ENCODE measurements around the gene TBX1.

The TBX1 gene

GRCh38 chr22:19800306-19800705, 39.7 kb downstream of the TBX1 start:
- DNase-seq (ENCODE audit: low spot score) = no peak

- no peak for DNase-seq (ENCODE audit: low spot score)
Observed at GRCh38 chr22:19800761-19801244, 40.2 kb downstream of the TBX1 start.

- DNase-seq (ENCODE audit: low spot score) = no peak
Observed at GRCh38 chr22:19801340-19802000, 40.9 kb downstream of the TBX1 start.

GRCh38 chr22:19802001-19802893, 41.7 kb downstream of the TBX1 start:
- DNase-seq (ENCODE audit: low spot score) = no peak

- no peak for DNase-seq (ENCODE audit: low spot score)
Observed at GRCh38 chr22:19802894-19803735, 42.5 kb downstream of the TBX1 start.

- DNase-seq (ENCODE audit: low spot score) = no peak
Observed at GRCh38 chr22:19803736-19804267, 43.2 kb downstream of the TBX1 start.

GRCh38 chr22:19805821-19806212, 45.2 kb downstream of the TBX1 start:
- no peak for DNase-seq (ENCODE audit: low spot score)

- DNase-seq (ENCODE audit: low spot score) = peak; percentile 7
Observed at GRCh38 chr22:19806213-19807160, 45.9 kb downstream of the TBX1 start.

GRCh38 chr22:19807161-19807913, 46.8 kb downstream of the TBX1 start:
- DNase-seq (ENCODE audit: low spot score) = no peak

GRCh38 chr22:19807914-19808872, 47.6 kb downstream of the TBX1 start:
- DNase-seq (ENCODE audit: low spot score) = no peak

- no peak for DNase-seq (ENCODE audit: low spot score)
Observed at GRCh38 chr22:19808873-19809478, 48.4 kb downstream of the TBX1 start.

GRCh38 chr22:19809741-19810140, 49.2 kb downstream of the TBX1 start:
- no peak for DNase-seq (ENCODE audit: low spot score)

- DNase-seq (ENCODE audit: low spot score) = no peak
Observed at GRCh38 chr22:19810381-19811201, 50.0 kb downstream of the TBX1 start.

- DNase-seq (ENCODE audit: low spot score) = no peak
Observed at GRCh38 chr22:19811211-19811621, 50.6 kb downstream of the TBX1 start.

- DNase-seq (ENCODE audit: low spot score) = no peak
Observed at GRCh38 chr22:19811811-19812771, 51.5 kb downstream of the TBX1 start.

GRCh38 chr22:19812910-19813309, 52.3 kb downstream of the TBX1 start:
- no peak for DNase-seq (ENCODE audit: low spot score)
